NCI-H2227 (cell line): ENCODE measurements around the gene MAP3K8.

Experiments used
- DNase-seq: peaks from one replicate; lab custom pipeline; 2025; ENCODE audit not compliant: unreplicated experiment; lab: John Stamatoyannopoulos, UW

Gene MAP3K8

DNA sequence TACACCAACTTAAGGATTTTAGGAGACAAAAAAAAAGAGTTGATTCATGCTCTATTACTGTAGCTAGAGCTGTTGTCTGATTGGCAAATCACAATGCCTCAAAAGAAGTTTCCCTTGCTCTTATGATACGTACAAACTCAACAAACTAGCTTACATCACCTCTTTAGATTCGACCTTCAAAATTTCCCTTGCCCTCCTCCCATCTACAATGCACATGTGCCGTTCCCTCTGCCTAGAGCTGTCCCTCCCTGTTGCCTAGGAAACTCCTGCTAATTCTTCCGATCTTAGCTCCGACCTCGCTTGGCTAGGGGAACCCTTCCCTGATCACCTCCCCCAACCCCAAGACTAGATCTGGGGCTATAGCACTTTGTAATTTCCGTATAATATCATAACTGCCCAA lies 55.4 kb downstream of the MAP3K8 start:
- DNase-seq: peak; percentile 1

DNA sequence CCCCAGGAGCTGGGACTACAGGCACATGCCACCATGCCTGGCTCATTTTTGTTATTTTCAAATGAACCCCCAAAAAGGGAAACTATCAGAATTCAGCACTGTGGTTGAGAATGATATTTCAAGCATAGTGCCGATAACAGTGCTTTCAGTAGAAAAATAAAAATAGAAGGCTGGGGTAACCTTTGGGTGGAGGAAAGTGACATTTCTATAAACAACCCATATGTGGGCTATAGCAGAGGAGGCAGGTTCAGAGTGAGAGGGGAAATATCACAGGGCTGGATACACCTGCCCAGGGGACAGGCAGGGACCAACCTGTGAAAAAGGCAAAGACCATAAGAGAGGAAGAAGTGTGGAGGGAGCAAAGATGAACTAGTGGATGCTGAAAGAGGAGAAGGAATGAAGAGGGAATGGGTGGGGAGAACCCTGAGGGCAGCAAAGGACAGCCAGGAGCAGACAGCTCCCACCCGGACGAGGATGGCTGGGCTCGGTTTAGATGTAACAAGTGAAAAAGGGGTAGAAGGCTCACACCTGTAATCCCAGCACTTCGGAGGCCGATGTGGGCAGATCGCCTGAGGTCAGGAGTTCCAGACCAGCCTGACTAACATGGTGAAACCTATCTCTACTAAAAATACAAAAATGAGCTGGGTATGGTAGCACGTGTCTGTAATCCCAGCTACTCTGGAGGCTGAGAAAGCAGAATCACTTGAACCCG lies 56.5 kb downstream of the MAP3K8 start:
- no peak for DNase-seq

DNA sequence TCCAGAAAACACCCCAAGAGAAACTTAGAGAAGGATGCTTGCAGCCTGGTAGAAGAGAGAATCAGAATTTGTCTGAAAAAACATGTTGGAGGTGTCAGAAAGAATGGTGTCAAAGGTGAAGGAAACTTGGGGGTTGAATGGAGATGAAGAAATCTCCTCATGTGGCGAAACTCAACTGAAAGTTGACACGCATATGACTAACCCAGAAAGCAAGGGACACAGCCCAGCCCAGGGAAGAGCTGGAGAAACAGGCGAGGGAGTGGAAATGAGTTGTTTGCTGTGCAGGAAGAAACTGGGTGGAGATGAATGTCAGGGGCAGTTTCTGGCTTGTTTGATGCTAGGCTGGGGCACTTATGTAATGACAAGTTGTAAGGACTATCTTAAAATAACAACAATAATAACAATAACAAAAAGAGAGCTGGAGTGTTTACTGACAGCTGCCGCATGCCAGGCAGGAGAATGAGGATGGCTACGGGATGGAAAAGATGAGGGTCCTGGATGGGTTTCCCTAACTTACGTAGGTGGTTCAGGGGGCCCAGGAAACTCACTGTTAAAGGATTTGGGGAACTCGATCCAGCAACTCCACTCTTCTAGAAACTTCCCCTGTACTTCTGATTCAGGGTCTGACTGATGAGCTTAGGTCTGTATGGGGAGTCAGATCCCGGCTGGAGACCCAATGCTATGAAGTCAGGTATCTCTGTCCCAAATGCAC lies 57.4 kb downstream of the MAP3K8 start:
- DNase-seq: no peak

DNA sequence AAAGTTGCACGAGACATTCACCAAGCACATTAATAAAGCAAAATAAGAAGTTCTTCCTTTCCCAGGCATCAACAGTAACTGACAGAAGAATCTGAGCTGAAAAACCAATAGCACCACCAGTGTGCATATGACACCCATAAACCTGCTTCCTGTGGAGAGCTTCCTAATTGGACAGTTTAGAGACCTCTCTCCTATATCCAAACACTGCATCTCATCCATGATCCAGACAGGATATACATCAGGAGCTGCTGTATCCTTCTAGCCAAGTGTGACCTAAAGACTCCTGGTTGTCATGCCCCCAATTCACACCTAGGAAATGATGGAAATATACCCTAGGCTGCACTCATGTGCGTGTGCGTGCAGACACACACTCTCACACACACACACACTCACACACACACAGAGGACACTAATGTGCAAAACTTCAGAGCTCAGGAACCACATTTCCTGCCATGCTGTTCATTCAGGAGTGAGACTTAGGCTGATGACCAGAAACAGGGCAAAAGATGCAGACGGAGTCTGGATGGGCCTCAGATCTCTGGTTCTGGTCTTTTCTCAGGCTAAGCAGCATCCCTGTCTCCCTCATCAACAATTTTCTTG lies 58.0 kb downstream of the MAP3K8 start:
- no peak for DNase-seq

DNA sequence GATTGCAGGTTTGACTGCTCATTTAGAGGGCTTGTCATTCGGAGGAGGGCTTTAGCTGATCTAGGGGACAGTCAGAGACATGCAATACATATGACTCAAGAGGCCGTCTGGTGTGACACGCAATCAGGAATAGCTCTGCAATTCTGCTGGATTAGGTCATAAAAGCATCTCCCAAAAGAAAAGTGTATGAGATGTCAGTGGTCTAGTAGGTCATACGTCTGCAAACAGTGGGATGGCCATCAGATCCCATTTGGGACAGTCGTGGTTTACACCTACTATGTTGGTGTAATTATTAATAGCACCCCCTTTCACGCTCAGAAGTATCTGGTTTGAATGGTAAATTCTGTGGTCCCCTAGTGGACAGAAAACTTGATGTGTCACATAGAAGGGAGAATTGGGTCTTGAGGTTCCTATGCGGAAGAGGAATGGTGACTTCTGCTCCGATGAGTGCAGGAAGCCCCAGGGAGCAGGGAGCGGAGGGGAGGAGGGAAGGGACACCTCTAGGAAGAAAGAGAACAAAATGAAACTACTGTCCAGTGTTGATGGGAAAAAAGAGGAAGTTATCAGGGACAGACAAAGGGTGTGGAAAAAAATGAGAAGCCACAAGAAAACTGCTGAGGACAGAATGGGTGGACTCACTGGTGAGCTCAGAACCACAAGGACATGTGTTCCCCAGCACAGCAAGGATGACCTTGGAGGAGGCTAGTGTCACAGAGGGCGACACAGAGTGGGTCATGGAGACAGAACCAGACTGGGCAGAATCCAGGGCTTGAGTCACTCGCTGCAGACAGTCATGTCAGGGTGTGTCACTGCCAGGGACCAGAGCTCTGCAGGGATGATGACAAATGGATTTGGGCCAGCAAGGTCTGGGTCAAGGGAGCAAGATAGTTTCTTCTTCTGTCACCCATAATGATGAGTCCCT lies 59.9 kb downstream of the MAP3K8 start:
- no peak for DNase-seq

DNA sequence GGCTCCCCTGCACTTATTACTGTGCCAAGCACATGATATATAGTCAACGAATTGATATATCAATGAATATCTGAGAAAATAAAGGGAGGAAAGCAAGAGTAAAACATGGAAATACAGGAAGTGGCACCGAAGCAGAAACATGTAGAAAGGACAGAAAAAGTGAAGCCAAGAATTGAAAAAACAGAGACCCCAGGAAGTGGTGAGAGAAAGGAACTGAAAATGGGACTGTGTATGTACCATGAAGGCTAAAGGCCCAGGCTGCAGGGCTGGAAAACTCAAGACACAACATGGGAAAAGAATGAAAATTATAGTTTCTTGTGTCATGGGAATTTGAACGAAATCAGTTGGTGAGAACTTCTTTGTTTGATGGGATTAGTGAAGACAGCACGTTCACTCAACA lies 60.6 kb downstream of the MAP3K8 start:
- DNase-seq: no peak

DNA sequence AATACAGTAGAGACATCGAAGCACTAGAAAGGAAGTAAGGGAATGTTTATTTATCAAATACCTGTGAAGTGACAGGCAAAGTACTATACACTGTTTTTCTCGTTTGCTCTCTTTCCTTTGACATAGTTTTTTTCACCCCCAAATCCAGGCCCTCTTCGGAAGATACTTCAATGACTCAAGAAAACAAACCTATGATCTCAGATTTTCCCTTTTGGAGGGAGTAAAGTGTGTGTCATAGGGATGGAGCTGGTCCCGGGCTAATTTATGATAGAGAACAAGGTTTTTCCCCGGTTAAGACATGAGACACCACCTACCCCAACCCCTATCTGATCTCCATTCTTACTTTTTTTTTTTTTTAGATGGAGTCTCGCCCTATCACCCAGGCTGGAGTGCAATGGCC lies 61.7 kb downstream of the MAP3K8 start:
- DNase-seq: no peak

DNA sequence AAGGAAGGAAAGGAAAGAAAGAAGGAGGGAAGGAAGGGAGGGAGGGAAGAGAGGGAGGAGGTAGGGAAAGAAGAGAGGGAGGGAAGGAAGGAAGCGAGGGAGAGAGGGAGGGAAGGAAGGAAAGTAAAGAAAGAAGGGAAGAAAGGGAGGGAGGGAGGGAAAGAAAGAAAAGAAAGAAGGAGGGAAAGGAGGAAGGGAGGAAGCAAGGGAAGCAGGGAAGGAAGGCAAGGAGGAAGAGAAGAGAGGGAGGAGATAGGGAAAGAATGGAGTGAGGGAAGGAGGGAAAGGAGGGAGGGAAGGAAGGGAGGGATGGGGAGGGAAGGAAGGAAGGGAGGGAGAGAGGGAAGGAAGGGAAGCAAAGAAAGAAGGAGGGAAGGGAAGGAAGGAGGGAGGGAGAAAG lies 65.8 kb downstream of the MAP3K8 start:
- DNase-seq: no peak

DNA sequence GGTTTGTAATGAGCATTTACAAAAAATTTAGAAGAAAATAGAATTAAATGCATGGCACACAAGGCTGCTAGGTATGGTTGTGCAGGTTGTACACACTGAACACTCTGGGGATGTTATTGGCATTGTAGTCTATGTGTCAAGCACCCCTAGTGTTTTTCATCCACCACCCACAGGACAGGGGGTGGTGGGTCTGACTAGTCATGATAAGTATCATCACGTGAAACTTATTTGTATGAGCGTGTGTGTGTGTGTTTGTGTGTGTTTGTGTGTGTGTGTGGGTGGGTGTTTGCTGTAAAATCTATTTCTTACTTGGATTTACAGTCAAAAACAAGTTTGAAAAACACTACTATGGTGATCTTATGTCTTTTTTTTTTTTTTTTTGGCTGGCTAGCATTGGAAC lies 66.5 kb downstream of the MAP3K8 start:
- DNase-seq: no peak

DNA sequence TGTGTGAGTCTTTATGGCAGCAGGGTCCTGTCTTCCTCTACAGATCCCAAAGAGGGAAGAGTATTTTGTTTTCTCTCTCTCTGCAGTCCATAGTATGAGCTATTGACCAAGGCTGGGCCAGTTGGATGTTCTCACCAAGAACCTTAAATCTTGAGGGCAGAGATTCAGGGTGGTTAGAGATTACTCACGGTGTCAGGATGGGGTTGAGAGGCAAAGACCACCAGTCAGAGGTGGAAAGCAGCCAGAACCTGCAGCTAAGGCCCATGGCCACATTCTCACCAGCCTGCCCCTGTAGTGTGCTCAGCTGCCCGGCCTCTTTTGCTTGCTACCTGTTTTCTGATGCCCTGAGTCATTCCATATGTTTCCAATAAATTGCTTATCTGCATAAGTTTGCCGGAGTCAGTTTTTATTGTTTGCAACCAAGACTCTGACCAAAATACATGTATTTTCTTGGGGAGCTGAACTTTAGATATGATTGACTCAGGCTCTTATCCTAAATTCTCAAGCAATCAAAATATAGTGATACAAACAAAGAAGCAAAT lies 67.0 kb downstream of the MAP3K8 start:
- no peak for DNase-seq

DNA sequence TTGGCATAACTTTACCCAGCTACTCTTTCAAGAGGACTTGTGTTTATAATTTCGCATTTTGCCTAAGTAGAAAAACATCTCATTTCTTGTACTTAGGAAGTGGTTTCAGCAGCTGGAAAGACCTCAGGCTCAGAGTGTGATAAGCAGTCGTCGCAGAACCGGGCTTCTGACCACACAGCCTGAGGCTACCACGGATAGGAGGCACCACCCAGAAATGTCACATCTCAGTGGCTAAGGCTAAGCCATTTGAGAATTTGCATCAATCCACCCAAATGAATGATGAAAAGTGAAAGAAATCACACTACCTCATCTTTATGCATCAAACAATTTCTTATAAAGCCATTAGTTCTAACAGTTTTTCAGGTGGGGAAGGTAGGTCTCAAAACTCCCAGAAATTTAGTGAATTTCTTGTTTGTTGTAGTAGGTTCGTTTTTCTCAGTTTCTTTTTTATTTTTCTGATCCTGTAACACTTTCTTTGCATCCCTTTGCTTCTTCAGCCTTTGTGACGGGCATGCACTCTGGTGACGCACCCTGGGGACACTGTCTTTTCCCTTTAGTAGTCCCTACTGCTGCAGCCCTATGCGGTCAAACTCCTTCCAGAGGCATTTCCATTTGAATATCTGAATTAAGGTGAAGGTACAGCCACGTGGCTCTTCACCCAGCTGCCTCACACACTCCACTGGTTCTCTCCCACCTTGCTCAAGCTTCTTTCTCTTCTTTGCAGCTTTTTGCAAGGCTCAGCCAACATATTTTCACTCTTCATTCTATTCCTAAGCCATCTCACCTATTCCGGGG lies 68.5 kb downstream of the MAP3K8 start:
- DNase-seq: no peak

DNA sequence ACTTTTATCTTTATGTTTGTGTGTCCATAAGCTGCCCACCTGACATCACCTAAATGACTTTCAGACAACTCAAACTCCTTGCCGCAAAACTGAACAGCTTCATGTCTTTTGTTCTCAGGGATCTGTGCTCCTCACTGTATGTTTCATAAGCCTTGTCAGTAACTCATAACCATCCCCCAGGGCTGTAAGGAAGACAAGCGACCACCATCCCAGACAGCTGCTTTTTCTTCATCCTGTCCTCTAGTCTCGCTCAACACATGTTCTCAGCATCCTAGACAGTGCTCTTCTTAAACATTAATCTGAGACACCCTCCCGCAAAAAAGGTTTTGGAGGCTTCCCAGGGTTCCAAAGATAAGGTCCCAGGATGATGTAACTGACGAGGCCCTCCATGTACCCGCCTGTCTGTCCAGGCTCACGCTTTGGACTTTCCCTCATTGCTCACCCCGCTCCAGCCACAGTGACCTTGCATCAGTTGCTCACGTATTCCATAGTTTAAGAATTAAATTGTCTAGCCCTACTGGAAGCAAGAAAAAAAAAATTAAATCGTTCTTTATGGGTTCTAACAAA lies 69.8 kb downstream of the MAP3K8 start:
- DNase-seq: no peak

DNA sequence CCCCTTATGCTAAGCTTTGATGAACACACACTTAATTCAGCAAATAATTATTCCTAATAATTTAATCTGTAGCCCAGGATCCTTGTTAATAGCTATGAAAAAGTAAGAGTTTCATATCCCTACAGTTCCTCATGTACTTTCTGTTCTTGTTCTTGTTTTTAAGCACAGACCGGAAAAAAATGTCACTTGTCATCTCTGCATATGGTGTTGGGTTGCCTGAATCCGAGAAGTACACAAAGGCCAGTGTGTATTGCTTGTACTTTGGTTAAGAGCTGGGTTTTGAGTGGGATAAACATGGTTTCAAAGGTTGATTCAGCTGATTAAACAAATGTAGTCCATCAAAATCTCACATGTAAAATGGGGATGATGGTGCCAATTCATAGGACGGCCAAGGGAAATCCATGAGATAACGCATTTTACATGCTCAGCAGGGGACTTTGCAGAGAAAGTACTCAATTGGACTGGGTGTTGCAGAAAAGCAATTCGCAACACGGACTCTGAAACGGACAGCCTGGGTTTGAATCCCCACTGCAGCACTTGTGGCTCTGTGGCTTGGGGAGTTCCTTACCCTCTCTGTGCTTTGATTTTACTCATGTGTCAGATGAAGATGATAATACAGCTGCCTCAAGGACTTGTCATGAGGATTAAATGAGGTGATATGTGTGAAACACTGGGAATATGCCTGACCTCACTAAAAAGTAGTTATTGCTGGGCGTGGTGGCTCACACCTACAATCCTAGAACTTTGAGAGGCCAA lies 71.7 kb downstream of the MAP3K8 start:
- DNase-seq: no peak

DNA sequence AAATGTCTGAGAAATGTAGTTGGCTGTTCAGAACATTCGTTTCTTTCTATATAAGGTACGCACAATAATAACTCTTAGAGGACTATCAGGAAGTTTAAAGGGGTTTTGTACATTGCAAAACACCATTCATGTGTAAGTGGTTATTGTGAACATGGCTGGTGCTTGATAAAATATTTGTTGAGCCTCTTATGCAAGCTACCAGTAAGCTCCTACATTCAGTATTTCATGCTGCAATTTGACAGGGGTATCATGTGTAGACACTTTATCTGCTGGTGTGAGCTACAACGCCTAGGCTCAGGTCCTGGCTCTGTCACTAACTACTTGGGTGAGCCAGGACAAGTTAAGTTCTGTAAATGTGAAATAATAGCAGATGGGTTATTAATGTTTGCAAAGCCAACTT lies 75.5 kb downstream of the MAP3K8 start:
- no peak for DNase-seq

DNA sequence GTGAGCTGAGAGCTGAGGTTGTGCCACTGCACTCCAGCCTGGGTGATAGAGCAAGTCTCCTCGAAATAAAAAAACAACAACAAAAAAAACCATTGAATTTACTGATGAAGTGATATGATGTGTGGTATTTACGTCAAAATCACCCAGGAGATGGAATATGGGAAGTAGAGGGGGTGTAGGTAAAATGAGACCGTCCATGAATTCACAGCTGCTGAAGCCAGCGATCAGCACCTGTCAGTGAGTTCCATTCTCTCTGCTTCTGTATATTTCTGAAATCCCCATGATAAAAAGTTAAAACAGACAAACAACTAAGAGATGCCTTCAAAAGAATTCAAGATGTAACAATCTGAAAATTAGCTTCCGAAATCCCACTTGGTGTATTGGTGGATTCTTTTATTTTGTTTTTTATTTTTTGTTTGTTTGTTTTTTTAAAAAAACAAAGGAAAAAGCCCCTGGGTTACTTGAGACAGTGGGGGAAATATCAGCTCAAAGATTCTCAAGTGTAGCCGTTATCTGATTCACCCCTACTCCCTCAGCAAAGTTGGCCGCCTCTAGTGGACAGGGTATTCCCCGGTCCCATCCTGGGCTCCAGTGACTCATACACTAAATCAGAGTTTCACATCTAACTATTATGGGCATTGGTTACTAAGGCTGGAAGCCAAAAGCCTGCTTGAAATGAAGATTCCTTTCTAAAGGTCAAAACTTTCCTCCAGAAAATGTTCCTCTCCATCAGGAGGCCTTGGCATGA lies 76.4 kb downstream of the MAP3K8 start:
- DNase-seq: no peak

DNA sequence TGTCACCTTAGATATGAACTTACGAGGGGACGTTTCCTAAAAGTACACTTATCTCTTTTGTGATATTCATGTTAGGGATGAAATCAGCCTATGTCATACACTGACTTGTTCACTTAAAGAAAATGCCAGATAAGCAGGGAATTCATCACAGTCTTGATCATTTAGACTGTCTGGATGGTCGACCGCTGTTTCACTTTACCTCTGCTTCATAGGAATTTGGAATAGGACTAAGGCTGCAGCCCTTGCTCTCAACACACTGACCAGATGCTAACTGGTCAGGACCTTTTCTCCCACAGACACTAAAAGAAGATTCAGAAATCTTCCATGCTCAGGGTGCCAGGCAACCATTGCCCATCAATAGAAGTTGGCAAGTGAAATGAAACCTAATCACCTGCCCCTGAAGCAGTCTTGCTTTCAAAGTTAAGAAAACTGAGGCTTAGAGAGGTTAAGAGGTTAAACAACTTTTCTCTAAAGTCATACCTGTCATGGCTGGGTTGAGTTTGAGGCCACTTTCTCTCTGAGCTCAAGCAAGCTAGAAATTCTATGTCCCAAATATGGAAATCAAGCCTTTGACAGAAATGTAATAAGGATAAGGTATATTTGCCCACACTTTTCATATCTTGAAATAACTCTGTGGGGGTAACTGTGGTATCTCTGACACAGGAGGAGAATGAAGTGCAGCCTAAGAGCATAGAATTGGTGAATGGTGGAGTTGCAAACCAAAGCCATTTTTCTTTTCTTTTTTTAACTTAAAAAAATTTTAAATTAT lies 77.1 kb downstream of the MAP3K8 start:
- no peak for DNase-seq
